ENCODE results near the gene FRMD4A.

Gene FRMD4A

GRCh38 chr10:13654846-13655245, 675.9 kb downstream of the FRMD4A start:
- TF ChIP-seq CTCF (IDR thresholded peaks at IDR 0.05; ENCODE audit: insufficient read depth, low read depth, low read length, missing control alignments), result no peak

GRCh38 chr10:13654118-13654830, 676.5 kb downstream of the FRMD4A start:
- no peak overlapping the region for H3K4me3 ChIP-seq (ENCODE audit: low read length)
- no peak for TF ChIP-seq CTCF (IDR thresholded peaks at IDR 0.05; ENCODE audit: insufficient read depth, low read depth, low read length, missing control alignments)
- DNase-seq (ENCODE audit: low read depth), result no peak

More at GRCh38 chr10:13654846-13655245, 675.9 kb downstream of the FRMD4A start:
- DNase-seq (ENCODE audit: low read depth), result no peak
- H3K4me3 ChIP-seq (ENCODE audit: low read length), result no peak overlapping the region

GRCh38 chr10:13652860-13653259, 677.9 kb downstream of the FRMD4A start:
- TF ChIP-seq CTCF (IDR thresholded peaks at IDR 0.05; ENCODE audit: insufficient read depth, low read depth, low read length, missing control alignments), result no peak
- DNase-seq (ENCODE audit: low read depth), result no peak
- no peak overlapping the region for H3K4me3 ChIP-seq (ENCODE audit: low read length)

- DNase-seq (ENCODE audit: low read depth), result peak; percentile 60
- H3K4me3 ChIP-seq (ENCODE audit: low read length), result no peak overlapping the region
- no peak for TF ChIP-seq CTCF (IDR thresholded peaks at IDR 0.05; ENCODE audit: insufficient read depth, low read depth, low read length, missing control alignments)
Observed at GRCh38 chr10:13651969-13652720, 678.6 kb downstream of the FRMD4A start.

GRCh38 chr10:13650961-13651360, 679.8 kb downstream of the FRMD4A start:
- no peak overlapping the region for H3K4me3 ChIP-seq (ENCODE audit: low read length)
- TF ChIP-seq CTCF (IDR thresholded peaks at IDR 0.05; ENCODE audit: insufficient read depth, low read depth, low read length, missing control alignments), result no peak

GRCh38 chr10:13649844-13650520, 680.7 kb downstream of the FRMD4A start:
- DNase-seq (ENCODE audit: low read depth), result no peak
- H3K4me3 ChIP-seq (ENCODE audit: low read length), result no peak overlapping the region
- no peak for TF ChIP-seq CTCF (IDR thresholded peaks at IDR 0.05; ENCODE audit: insufficient read depth, low read depth, low read length, missing control alignments)

More at GRCh38 chr10:13650961-13651360, 679.8 kb downstream of the FRMD4A start:
- no peak for DNase-seq (ENCODE audit: low read depth)

Measured in epithelial cell of esophagus (primary cell).